OCI-LY7 (cell line): Measurements from ENCODE around the gene RO60.

Experiments used
- CTCF ChIP-seq: fragments of 200-600 bp; sonication (generic); conservative IDR thresholded peaks from 2 replicates; pipeline ENCODE4 v1.5.1; 2014; ENCODE audit warnings: mild to moderate bottlenecking, antibody characterized with exemption, low read length, moderate library complexity, mixed read lengths
- EZH2phosphoT487 ChIP-seq: fragments of 200-600 bp; sonication (generic); IDR thresholded peaks from 2 replicates; pipeline ENCODE4 v1.6.1; 2018; ENCODE audit warnings: low read depth, borderline replicate concordance, mild to moderate bottlenecking, mixed run types, antibody characterized with exemption, low read length, moderate library complexity, mixed read lengths

DNA sequence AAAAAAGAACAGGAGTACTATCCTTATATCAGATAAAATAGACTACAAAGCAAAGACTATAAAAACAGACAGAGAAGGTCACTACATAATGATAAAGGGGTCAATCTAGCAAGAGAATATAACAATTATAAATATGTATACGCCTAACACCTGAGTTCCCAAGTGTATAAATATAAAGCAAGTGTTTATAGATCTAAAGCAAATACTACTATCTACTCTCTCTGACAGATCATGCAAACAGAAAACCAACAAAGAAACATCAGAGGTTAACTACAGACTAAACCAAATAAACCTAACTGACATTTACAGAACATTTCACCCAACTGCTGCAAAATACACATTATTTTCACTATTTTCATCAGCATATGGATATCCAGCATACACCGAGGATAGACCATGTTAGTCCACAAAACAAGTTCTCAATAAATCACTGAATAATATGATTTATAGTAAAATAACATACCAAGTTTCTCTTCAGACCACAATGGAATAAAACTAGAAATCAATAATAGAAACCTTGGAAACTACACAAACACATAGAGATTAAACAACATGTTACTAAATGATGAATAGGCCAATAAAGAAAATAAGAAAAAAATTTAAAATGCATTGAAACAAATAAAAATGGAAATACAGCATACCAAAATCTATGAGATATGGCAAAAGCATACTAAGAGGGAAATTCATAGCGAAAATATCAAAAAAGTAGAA, 22.9 kb upstream of the RO60 start:
- TF ChIP-seq EZH2phosphoT487: no peak
- no peak for TF ChIP-seq CTCF
